ENCODE results near the gene TFE3. TPM values are rescaled to one million over a fixed set of nuclear protein-coding genes. Genes with fewer than 3 reads are reported as not detected.

TFE3 gene
- total RNA-seq, result 10 to 100 TPM; 25.8 to 26.5 TPM

GRCh38 chrX:49043220-49043986, at the start of gene TFE3:
Gene TFE3 (minus strand): TSS chrX:49043357. CDS start chrX:49043226, 131 bp downstream.

GRCh38 chrX:49079489-49080428, 36.6 kb upstream of the TFE3 start, which contains the start of gene WDR45:
Gene WDR45 (minus strand): TSS chrX:49079887. CDS start chrX:49078095, 1,792 bp downstream.

GRCh38 chrX:49073601-49074575, 30.7 kb upstream of the TFE3 start, which contains the start of gene PRAF2:
Gene PRAF2 (minus strand): TSS chrX:49074002. CDS start chrX:49073987, 15 bp downstream.

GRCh38 chrX:49058794-49059193, 15.6 kb upstream of the TFE3 start, which contains the start of gene CCDC120:
Gene CCDC120 (plus strand): TSS chrX:49058999. CDS start chrX:49062042, 3,043 bp downstream.

GRCh38 chrX:49002091-49002935, 40.8 kb downstream of the TFE3 start, which contains the start of gene GRIPAP1:
Gene GRIPAP1 (minus strand): TSS chrX:49002264. CDS start chrX:49002229, 35 bp downstream.

Other genes starting within 250 kb of the TFE3 start
- gene HDAC6, start 241.3 kb downstream of the TFE3 start, total RNA-seq, result 100 to 1,000 TPM; 103 to 104 TPM
- not detected for gene ERAS, start 216.8 kb downstream of the TFE3 start, total RNA-seq
- under 1 TPM; 0.38 to 0.91 TPM for gene PCSK1N, start 207.7 kb downstream of the TFE3 start, total RNA-seq
- gene TIMM17B, start 145.6 kb downstream of the TFE3 start, total RNA-seq, result 10 to 100 TPM; 38.8 to 39.9 TPM
- gene PQBP1, start 145.4 kb downstream of the TFE3 start, total RNA-seq, result 10 to 100 TPM; 93.7 to 97.5 TPM
- gene SLC35A2, start 131.7 kb downstream of the TFE3 start, total RNA-seq, result 10 to 100 TPM; 17.7 to 21.5 TPM
- gene PIM2, start 124.3 kb downstream of the TFE3 start, total RNA-seq, result 100 to 1,000 TPM; 297 to 304 TPM
- gene OTUD5, start 85.8 kb downstream of the TFE3 start, total RNA-seq, result 10 to 100 TPM; 54.1 to 55.2 TPM
- 1 to 10 TPM; 3.5 to 4.2 TPM for gene KCND1, start 71.5 kb downstream of the TFE3 start, total RNA-seq
- 100 to 1,000 TPM in 1 of 2 experiments, 10 to 100 TPM in 1; 97.9 to 104 TPM for gene GRIPAP1, start 41.1 kb downstream of the TFE3 start, total RNA-seq
- gene CCDC120, start 15.6 kb upstream of the TFE3 start, total RNA-seq, result 1 to 10 TPM; 7.5 TPM
- 10 to 100 TPM; 23.8 to 26.7 TPM for gene PRAF2, start 30.6 kb upstream of the TFE3 start, total RNA-seq
- 10 to 100 TPM; 63.5 to 66.2 TPM for gene WDR45, start 36.5 kb upstream of the TFE3 start, total RNA-seq
- gene GPKOW, start 80.4 kb upstream of the TFE3 start, total RNA-seq, result 10 to 100 TPM; 40.2 to 43.1 TPM
- 1 to 10 TPM; 2.2 TPM for gene MAGIX, start 119.4 kb upstream of the TFE3 start, total RNA-seq
- gene PLP2, start 128.5 kb upstream of the TFE3 start, total RNA-seq, result 100 to 1,000 TPM; 203 to 206 TPM
- 10 to 100 TPM; 15.5 to 15.9 TPM for gene PRICKLE3, start 143.0 kb upstream of the TFE3 start, total RNA-seq
- gene SYP, start 156.8 kb upstream of the TFE3 start, total RNA-seq, result 1 to 10 TPM; 1.4 to 1.8 TPM
- under 1 TPM; 0.50 to 0.91 TPM for gene CACNA1F, start 190.0 kb upstream of the TFE3 start, total RNA-seq
- 10 to 100 TPM; 29.3 to 30.3 TPM for gene CCDC22, start 192.1 kb upstream of the TFE3 start, total RNA-seq
- 10 to 100 TPM; 11.5 to 12.5 TPM for gene FOXP3, start 221.4 kb upstream of the TFE3 start, total RNA-seq
- gene PPP1R3F, start 226.4 kb upstream of the TFE3 start, total RNA-seq, result 10 to 100 TPM; 10.8 to 12.3 TPM

Measured in activated naive CD4-positive, alpha-beta T cell treated with anti-CD3 and anti-CD28 coated beads, Interleukin-2, amount 10 ng/mL, durations not matched to agents 5 hours and 36 hours (primary cell).